Kidney epithelial cell (primary cell): ENCODE results near the gene CDK14. TPM values are rescaled to one million over a fixed set of nuclear protein-coding genes. Genes with fewer than 3 reads are reported as not detected.

Source experiments
- DNase-seq: peaks from one replicate; pipeline ENCODE4 v3.0.0-alpha.2; 2010; ENCODE audit warnings: low read depth
- H3K27me3 ChIP-seq: 2 replicates; pipeline ENCODE4 v1.6.0; 2011; ENCODE audit warnings: low read length; ENCODE audit not compliant: control insufficient read depth, insufficient read depth
- H3K36me3 ChIP-seq: 2 replicates; pipeline ENCODE4 v1.5.1; 2011; ENCODE audit warnings: low read length; ENCODE audit not compliant: control insufficient read depth, insufficient read depth
- H3K4me3 ChIP-seq: 2 replicates; pipeline ENCODE4 v1.5.1; 2011; ENCODE audit warnings: low read depth, mild to moderate bottlenecking, control low read depth, low read length
- total RNA-seq: library from RNA; depleted of rRNA; stranded (reverse); fragments of >200 nt; gene quantifications from 2 replicates; pipeline ENCODE4 v1.2.3, GENCODE V29; 2015
- TF ChIP-seq, protein P1 (sequence below): IDR thresholded peaks from 2 replicates; pipeline ENCODE4 v1.5.1; 2011; ENCODE audit warnings: mild to moderate bottlenecking, moderate library complexity, low read length, control low read depth, inconsistent platforms; ENCODE audit not compliant: insufficient read depth, poor library complexity, severe bottlenecking

Gene CDK14
- total RNA-seq, 1 donor from 2014 or later: 18.2 TPM

DNA sequence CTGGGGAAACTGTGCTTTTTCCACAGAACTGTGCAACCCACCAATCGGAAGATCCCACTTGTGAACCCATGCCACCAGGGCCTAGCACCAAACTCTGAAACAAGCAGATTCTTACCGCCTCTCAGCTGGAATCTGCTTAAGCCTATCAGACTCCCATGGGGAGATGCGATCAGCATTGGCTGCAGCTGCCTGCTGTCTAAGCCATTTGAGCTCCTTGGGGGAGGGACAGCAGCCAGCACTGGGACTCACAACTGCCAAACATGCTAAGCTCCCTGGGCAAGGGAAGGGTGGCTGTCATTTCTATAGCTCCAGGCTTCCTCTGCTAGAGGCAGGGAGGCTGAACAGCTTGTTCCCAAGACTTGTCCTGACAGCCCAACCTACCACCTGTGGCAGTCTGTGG lies 283.8 kb downstream of the CDK14 start:
- Histone ChIP-seq H3K36me3 (no peaks in the 10 kb centered on the region), H3K4me3 (no peak overlapping the region), H3K27me3 (no peaks in the 10 kb centered on the region)
- TF ChIP-seq, protein P1, sequence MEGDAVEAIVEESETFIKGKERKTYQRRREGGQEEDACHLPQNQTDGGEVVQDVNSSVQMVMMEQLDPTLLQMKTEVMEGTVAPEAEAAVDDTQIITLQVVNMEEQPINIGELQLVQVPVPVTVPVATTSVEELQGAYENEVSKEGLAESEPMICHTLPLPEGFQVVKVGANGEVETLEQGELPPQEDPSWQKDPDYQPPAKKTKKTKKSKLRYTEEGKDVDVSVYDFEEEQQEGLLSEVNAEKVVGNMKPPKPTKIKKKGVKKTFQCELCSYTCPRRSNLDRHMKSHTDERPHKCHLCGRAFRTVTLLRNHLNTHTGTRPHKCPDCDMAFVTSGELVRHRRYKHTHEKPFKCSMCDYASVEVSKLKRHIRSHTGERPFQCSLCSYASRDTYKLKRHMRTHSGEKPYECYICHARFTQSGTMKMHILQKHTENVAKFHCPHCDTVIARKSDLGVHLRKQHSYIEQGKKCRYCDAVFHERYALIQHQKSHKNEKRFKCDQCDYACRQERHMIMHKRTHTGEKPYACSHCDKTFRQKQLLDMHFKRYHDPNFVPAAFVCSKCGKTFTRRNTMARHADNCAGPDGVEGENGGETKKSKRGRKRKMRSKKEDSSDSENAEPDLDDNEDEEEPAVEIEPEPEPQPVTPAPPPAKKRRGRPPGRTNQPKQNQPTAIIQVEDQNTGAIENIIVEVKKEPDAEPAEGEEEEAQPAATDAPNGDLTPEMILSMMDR: no peak
- DNase-seq: no peak

- TF ChIP-seq, protein P1: no peak
- H3K36me3 ChIP-seq: no peaks in the 10 kb centered on the region
Measured at GRCh38 chr7:90886416-90886815, 290.3 kb downstream of the CDK14 start.

GRCh38 chr7:90889210-90889609 lies 293.1 kb downstream of the CDK14 start:
- Histone ChIP-seq H3K36me3 (no peaks in the 10 kb centered on the region), H3K4me3 (no peak overlapping the region), H3K27me3 (no peaks in the 10 kb centered on the region)
- TF ChIP-seq, protein P1: no peak
- no peak for DNase-seq

More at GRCh38 chr7:90886416-90886815, 290.3 kb downstream of the CDK14 start:
- no peak overlapping the region for H3K4me3 ChIP-seq
- DNase-seq: no peak
- no peaks in the 10 kb centered on the region for H3K27me3 ChIP-seq

DNA sequence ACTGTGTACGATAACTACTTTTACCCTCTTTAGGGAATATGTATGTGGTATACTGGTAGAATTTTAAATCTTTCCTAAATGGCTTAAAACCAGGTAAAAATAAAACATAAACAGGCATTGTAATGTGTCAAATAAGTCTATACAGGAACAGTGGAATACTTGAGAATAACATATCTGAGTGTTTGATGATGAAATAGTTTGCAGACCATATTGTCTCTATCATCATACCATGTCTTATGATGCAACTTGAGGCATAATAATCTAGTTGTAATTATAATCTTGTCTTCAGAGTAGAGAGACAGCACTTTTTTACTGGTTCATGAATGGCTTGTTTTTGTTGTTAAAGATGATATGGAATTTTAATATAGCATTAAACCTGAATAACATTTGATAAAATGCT lies 293.5 kb downstream of the CDK14 start:
- H3K36me3 ChIP-seq: no peaks in the 10 kb centered on the region
- no peaks in the 10 kb centered on the region for H3K27me3 ChIP-seq
- no peak for DNase-seq
- H3K4me3 ChIP-seq: no peak overlapping the region
- TF ChIP-seq, protein P1: no peak

DNA sequence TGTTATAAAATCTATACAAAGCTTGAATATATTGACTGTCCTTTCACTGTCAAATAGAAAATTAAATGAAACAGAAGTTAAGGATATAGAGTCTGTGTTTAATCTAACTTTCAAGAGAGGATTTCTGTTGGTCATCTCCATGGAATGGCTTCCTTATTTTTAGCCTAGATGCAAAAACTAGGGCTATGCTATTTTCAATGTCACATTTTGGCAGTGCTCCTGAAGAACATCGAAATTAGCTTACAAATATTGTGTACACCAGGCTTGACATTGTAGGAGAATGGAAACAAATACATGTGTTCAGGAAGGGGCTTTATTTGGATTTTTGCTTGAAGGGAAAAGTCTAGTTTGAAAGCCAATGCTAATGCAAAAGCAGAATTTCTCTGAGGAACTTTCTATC lies 295.4 kb downstream of the CDK14 start:
- H3K36me3 ChIP-seq: no peaks in the 10 kb centered on the region
- H3K27me3 ChIP-seq: no peaks in the 10 kb centered on the region
- no peak overlapping the region for H3K4me3 ChIP-seq
- TF ChIP-seq, protein P1: no peak
- no peak for DNase-seq

GRCh38 chr7:90892213-90892612 lies 296.1 kb downstream of the CDK14 start:
- no peak overlapping the region for H3K4me3 ChIP-seq
- TF ChIP-seq, protein P1: no peak
- H3K27me3 ChIP-seq: no peaks in the 10 kb centered on the region
- no peaks in the 10 kb centered on the region for H3K36me3 ChIP-seq
- no peak for DNase-seq
